SK-MEL-5 (cell line): Measurements from ENCODE around the gene NOD2. TPM values are rescaled to one million over a fixed set of nuclear protein-coding genes. Genes with fewer than 3 reads are reported as not detected.

ENCODE experiments used
- DNase-seq: peaks from one replicate; pipeline ENCODE4 v3.0.0-alpha.2; 2016; ENCODE audit warnings: low read depth, low spot score
- in situ Hi-C: cut with HindIII; loops from 2 replicates; pipeline ENCODE4 v1.10.0; 2016; ENCODE audit warnings: low sequenced_read_pairs, high pct_unique_total_duplicates, low pct_unique_long_range_greater_than_20kb
- total RNA-seq: library from RNA; depleted of rRNA; stranded (reverse); fragments of >200 nt; shearing (Covaris generic); gene quantifications from 2 replicates; pipeline ENCODE4 v1.2.3, GENCODE V29; 2014

Gene NOD2
- total RNA-seq, 1 experiment from 2014 or later, result not detected

- in situ Hi-C loops, result no loop called here
- no peak for DNase-seq
These were observed 29.6 kb downstream of the NOD2 start for GRCh38 chr16:50722960-50723359.

- in situ Hi-C loops, result no loop called here
- DNase-seq, result no peak
These were observed 30.9 kb downstream of the NOD2 start for GRCh38 chr16:50724306-50724705.

DNA sequence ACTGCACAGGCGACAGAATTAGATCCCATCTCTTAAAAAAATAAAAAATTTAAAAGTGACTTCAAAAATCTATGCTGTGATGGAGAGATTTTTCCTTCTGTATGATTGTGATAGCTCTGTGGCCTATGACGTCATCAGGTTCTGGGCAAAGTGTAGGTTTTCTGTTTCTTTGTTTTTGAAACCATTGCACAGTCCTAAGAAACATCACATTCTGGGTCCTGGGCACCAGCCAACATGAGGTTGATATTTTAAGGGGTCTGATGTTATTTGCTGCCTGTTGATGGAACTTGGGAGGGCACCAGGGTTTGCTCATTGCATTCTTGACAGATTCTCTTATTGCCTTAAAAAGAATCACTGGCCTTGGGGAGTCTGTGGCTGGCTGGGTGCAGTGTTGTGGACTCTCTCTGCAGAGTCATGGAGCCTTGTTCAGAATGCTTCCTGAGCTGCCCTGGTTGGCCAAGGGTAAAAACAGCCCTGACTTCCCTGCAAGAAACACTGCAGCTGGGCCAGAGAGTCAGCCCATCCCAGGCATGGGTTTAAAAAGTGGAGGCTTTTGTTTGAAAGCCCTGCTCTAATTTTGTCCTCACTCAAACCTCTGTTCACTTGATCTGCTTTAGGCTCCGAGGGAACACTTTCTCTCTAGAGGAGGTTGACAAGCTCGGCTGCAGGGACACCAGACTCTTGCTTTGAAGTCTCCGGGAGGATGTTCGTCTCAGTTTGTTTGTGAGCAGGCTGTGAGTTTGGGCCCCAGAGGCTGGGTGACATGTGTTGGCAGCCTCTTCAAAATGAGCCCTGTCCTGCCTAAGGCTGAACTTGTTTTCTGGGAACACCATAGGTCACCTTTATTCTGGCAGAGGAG, 38.0 kb downstream of the NOD2 start:
- no peak for DNase-seq
- in situ Hi-C loops, result no loop called here

DNA sequence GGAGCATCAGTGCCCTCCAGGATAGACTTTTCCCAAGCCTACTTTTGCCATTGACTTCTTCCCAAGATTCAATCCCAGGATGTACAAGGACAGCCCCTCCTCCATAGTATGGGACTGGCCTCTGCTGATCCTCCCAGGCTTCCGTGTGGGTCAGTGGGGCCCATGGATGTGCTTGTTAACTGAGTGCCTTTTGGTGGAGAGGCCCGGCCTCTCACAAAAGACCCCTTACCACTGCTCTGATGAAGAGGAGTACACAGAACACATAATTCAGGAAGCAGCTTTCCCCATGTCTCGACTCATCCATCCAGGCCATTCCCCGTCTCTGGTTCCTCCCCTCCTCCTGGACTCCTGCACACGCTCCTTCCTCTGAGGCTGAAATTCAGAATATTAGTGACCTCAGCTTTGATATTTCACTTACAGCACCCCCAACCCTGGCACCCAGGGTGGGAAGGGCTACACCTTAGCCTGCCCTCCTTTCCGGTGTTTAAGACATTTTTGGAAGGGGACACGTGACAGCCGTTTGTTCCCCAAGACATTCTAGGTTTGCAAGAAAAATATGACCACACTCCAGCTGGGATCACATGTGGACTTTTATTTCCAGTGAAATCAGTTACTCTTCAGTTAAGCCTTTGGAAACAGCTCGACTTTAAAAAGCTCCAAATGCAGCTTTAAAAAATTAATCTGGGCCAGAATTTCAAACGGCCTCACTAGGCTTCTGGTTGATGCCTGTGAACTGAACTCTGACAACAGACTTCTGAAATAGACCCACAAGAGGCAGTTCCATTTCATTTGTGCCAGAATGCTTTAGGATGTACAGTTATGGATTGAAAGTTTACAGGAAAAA, 38.8 kb downstream of the NOD2 start:
- no peak for DNase-seq
- in situ Hi-C loops, result no loop called here

DNA sequence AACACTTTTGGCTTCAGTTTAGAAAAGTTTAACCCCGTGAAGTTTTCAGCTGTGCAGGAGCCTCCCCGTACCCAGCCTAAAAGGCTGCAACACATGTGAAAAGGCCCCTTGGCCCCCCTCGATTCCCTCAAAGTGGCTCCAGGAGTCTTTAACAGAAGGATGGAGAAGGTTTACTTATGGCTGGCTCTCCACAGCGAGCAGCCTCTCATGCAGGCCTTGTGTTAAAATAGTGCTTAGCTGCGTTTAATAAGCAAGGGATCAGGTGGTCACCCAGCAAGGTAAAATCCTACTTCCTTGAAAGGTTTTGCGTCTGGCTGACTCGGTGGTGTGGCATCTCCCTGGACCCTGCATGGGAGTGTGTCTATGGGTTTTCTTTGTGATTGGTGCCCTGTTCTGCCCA, 40.1 kb downstream of the NOD2 start:
- no peak for DNase-seq
- in situ Hi-C loops, result no loop called here

- DNase-seq, result no peak
- in situ Hi-C loops, result no loop called here
These were observed 42.3 kb downstream of the NOD2 start for GRCh38 chr16:50735629-50736122.

GRCh38 chr16:50736448-50736847, 43.0 kb downstream of the NOD2 start:
- no peak for DNase-seq
- in situ Hi-C loops, result no loop called here

GRCh38 chr16:50737420-50737959, 44.1 kb downstream of the NOD2 start:
- no peak for DNase-seq
- in situ Hi-C loops, result no loop called here

GRCh38 chr16:50739031-50739430, 45.6 kb downstream of the NOD2 start:
- in situ Hi-C loops, result no loop called here
- no peak for DNase-seq

GRCh38 chr16:50740736-50741135, 47.3 kb downstream of the NOD2 start:
- no peak for DNase-seq
- in situ Hi-C loops, result no loop called here

DNA sequence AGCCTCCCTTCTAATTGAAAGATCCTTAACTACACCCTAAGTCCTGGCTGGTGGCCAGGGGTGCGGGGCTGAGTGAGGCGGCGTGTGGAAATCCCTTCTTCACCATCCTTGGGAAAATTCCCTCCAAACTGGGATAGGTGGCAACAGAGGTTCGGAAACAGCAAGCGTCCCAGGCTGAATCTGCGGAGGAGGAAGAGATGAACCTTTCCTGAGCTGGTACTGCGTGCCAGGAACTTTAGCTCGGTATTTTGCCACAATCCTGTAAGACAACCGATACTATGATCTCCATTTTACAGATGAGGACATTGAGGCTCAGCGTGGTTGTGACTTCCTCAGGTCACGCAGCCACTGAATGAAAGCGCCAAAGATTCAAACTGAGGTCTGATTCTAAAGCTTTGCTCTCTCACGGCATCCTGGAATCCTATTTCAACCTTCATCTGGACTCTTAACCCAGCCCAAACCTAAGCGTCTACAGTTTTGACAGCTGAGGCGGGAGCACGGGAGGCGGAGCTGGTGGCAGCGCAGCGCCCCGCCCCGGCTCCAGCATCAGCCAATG, 47.9 kb downstream of the NOD2 start:
- no peak for DNase-seq
- in situ Hi-C loops, result no loop called here

DNA sequence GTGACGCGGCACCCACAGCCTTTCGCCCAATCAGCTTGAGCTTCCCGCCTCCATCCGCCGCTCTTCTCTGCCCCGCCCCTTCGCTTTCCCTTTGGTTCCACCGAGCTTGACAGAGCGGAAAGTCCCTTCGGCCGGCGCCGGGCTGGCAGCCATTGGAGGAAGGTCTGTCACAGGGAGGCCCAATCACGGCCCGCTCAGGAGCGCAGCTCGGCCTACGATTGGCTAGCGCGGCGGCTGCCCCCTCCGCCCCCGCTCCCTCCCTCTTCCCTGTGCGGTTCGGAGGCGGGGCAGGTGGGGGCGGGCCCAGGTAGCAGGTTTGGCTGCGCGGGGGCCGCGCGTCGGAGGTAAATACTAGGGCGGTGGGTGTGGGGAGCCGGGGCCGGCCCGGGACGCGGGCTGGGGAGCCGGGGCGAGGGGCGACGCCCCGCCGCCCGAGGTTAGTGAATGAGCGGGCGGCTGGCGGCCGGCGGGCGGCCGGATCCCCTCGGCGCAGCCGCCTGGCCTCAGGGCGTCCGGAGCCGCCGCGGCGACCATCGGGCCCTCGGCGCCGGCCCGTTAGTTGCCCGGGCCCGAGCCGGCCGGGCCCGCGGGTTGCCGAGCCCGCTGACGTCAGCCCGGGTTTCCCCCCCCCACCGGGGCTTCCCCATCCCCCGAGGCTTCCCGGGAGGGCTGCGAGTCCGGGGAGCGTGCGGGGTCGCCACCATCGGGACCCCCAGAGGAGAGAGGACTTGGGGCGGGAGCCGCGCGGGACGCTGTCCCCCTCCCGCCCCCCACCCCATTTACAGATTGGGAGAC, 48.6 kb downstream of the NOD2 start, which contains the start of gene CYLD:
Gene CYLD (plus strand): TSS at position 306 of the 795 bp plus-strand sequence. CDS start 7,613 bp downstream, outside the sequence.
- DNase-seq, result peak; percentile 98
- in situ Hi-C loops, result no loop called here

DNA sequence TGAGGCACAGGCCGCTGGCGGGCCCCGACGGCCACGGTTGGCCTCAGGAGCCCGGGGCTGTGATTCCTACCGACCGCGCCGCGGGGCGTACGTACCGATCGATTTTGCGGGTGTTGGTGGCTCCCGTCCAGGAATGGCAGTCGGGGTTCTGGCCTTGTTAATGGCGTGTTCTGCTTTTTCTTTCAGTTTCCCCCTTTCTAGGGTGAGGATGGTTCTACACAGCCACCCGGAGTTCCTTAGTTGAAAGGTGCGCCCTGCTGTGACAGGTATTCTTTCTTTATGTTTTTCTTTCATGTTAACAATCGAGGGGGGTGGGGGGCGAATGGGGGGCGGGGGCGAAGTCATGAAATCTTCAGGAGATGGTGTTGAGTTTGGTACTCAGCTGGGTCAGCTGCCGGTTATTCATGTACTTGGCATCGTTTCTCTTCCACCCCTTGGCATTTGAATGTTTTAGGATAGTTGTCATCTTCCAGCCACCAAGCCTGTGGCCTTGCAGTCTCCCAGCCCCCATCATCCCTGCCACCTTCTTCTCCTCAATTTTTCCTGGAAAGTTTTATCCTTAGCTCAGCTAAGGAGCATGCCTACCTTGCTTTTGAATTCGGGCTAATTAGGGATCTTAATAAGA, 49.3 kb downstream of the NOD2 start:
- in situ Hi-C loops, result no loop called here
- DNase-seq, result no peak

DNA sequence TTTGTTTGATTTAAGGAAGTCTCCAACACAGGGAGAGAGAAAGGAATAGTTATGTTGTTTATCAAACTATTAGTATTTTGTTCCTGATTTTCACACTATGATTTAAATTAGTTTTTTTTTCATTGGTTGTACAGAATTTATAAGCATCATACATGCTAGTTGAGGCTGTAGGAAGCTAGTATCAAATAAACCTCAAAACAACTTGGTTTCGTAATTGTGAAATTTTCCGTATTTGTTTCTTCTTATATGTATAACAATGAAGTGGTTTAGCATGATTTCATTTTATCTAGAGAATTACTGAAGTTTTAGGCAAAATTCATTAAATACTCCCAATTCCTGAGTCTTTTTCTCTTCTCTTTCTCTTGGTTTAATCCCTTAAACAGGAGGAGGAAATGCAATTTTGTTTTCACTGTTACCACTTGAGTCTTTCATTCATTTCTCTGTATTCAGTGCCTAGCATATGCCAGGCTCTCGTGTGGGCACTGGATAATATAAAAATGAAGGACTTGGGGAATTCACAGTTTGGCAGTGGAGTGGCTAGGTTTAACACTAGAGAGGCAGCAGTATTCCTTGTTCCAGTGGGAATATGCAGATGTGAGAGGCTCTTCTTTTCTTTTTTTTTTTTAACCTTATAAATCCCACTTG, 50.3 kb downstream of the NOD2 start:
- in situ Hi-C loops, result no loop called here
- no peak for DNase-seq

- no peak for DNase-seq
- in situ Hi-C loops, result no loop called here
These were observed 51.5 kb downstream of the NOD2 start for GRCh38 chr16:50744881-50745280.

DNA sequence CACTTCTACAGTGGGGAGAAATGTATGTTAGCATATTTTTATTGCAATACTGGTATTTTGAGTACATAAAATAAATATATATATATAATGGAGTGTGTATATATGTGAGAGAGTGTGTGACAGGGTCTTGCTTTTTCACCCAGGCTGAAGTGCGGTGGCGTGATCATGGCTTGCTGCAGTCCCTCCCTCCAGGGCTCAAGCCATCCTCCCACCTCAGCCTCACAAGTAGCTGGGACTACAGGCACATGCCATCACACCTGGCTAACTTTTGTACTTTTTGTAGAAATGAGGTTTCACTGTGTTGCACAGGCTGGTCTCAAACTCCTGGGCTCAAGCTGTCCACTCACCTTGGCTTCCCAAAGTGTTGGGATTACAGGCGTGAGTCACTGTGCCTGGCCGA, 52.5 kb downstream of the NOD2 start:
- no peak for DNase-seq
- in situ Hi-C loops, result no loop called here
